Uterus (tissue), 2 donors: Measurements from ENCODE around the gene GCC1.

Experiments used
- POLR2A ChIP-seq, 2 donors: fragments of 450-650 bp; IDR thresholded peaks; one replicate each; pipeline ENCODE4 v1.6.1; 2016; ENCODE audit warnings: antibody characterized with exemption in 2 of 2, mild to moderate bottlenecking in 1 of 2, moderate library complexity in 1 of 2
- TF ChIP-seq, protein P1 (sequence below), 4 experiments: fragments of 200-600 bp in 2 of 4; fragments of 450-650 bp in 2 of 4; sonication (generic) in 2 of 4; IDR thresholded peaks; one replicate each; pipeline ENCODE4 v1.5.1; 2016 to 2019; ENCODE audit warnings: antibody characterized with exemption in 4 of 4, mild to moderate bottlenecking in 2 of 4, moderate library complexity in 1 of 4

DNA sequence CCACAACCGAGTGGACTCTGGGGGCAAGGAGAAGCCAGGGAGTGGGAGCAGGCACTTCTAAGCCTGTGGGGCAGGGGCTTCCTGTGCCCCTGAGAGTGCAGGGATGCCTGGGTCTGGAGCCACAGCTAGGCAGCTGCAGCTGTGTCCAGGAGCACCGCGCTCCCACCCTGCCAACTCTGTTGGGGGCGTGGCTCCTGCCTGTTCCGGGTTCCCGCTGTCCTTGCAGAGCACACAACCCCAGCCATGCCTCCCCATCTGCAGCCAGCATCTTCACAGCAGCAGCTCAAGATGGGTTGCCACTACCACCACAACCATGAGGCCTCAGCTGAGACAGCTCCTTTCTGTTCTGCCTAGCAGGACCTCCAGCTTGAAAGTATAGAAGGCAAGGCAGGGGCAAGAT is 23.9 kb upstream of the GCC1 start:
- no peak for TF ChIP-seq POLR2A (IDR thresholded peaks at IDR 0.05)
- TF ChIP-seq, protein P1, sequence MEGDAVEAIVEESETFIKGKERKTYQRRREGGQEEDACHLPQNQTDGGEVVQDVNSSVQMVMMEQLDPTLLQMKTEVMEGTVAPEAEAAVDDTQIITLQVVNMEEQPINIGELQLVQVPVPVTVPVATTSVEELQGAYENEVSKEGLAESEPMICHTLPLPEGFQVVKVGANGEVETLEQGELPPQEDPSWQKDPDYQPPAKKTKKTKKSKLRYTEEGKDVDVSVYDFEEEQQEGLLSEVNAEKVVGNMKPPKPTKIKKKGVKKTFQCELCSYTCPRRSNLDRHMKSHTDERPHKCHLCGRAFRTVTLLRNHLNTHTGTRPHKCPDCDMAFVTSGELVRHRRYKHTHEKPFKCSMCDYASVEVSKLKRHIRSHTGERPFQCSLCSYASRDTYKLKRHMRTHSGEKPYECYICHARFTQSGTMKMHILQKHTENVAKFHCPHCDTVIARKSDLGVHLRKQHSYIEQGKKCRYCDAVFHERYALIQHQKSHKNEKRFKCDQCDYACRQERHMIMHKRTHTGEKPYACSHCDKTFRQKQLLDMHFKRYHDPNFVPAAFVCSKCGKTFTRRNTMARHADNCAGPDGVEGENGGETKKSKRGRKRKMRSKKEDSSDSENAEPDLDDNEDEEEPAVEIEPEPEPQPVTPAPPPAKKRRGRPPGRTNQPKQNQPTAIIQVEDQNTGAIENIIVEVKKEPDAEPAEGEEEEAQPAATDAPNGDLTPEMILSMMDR (IDR thresholded peaks at IDR 0.05): no peak
